ENCODE results near the gene FXR2.
"Not testable (repeated sequence)": the region's sequence is repeated elsewhere in the genome, so short reads cannot be mapped to it uniquely, and the experiment has no call there.

The FXR2 gene

DNA sequence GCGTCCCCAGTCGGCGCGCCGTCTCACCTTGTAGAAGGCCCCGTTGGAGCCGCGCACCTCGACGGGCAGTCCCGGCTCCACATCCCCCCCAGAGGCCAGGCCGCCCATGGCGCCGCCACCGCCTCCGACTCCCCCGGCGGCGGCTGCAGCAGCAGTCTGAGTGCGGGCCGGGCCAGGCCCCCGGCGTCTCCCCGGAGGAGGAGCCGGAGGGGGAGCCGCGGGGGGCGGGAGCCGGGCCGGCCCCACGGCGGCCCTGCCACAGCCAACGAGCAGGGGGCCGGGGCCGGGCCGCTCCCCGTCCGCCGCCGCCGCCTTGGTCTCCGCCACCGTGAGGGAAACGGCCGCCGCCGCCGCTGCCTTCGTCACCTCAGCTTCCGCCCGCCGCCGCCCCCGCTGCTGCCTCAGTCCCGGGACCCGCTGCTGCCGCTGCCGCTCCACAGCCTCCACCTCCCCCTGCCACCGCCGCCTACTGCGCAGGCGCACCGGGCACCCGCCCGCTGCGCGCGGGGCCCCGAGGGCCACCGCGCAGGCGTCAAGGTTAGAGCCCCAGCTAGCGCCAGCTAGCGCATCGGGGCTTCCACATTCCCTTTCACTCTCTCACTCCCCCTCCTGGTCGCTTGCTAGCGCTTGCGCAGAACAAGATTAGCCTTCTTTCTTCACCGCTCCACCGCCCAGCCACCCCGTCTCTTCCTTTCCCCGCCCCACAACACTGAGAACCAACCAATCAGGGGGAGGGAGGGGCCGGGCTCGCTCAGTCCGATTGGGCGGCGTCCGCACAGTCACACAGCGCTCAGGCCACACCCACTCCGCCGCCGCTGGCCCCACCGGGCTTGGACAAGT lies at the start of gene FXR2:
TSS of gene FXR2 (minus strand) at position 473 of the 840 bp plus-strand sequence. CDS start at position 108, 365 bp downstream.
- Mint-ChIP-seq H3K9me3 (no peaks in the 10 kb centered on the region), H3K36me3 (peaks cover 33% of the 10 kb centered on the region), H3K4me3 (peak within 1 kb of the TSS; percentile 83), H3K4me1 (peaks cover 37% of the 10 kb centered on the region), H3K27ac (peak within 1 kb of the TSS; percentile 90)
- ATAC-seq (peak; percentile 95), DNase-seq (ENCODE audit: low spot score in 2 of 2) (peak; percentile 97 to 99)

DNA sequence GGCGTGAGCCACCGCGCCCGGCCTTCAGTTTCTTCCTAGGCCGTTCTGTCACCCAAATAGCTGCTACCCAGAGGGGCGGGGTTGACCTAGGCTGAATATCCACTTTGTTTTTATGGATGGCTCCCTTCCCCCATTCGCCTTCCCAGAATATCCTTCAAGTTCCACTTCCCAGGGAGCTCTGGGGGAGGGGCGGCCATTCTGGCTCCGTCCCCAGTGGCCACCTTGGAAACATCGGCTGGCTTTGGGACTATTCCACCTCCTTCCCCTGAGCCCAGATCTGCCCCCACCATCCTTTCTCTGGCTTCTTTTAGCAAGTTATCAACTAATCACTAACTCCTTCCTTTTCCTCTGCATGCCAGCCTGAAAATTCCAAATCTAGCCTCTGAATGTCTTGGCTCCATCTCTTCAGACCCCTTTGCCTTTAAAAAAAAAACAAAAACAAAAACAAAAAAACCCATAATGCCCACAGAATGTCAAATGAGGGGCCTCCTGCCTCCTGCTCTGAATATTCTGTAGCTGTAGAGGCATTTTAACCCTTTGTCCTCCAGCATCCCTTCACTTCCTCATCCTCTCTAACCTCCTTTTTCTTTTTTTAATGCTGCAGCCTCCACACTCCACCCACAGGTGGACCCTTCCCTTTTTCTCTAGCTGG lies 42.4 kb upstream of the FXR2 start:
- Mint-ChIP-seq H3K9me3 (no peaks in the 10 kb centered on the region), H3K4me3 (no peak overlapping the region), H3K27ac (no peak overlapping the region), H3K4me1 (no peaks in the 10 kb centered on the region), H3K36me3 (no peaks in the 10 kb centered on the region)
- DNase-seq (ENCODE audit: low spot score in 2 of 2) (no peak), ATAC-seq (no peak)

DNA sequence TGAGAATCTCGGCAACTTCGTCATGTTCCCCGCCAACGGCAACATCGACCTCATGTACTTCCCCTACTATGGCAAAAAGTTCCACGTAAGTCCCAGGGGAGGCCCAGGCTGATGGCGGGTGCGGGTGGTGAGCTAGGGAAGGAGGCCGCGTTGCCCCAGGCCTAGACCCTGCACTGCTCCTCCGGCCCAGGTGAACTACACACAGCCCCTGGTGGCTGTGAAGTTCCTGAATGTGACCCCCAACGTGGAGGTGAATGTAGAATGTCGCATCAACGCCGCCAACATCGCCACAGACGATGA lies 40.8 kb upstream of the FXR2 start:
- H3K4me3 Mint-ChIP-seq: no peak overlapping the region
- ATAC-seq (no peak), DNase-seq (ENCODE audit: low spot score in 2 of 2) (no peak)
- no peaks in the 10 kb centered on the region for H3K36me3 Mint-ChIP-seq
- no peaks in the 10 kb centered on the region for H3K9me3 Mint-ChIP-seq
- H3K27ac Mint-ChIP-seq: no peak overlapping the region
- peaks cover 9% of the 10 kb centered on the region for H3K4me1 Mint-ChIP-seq

DNA sequence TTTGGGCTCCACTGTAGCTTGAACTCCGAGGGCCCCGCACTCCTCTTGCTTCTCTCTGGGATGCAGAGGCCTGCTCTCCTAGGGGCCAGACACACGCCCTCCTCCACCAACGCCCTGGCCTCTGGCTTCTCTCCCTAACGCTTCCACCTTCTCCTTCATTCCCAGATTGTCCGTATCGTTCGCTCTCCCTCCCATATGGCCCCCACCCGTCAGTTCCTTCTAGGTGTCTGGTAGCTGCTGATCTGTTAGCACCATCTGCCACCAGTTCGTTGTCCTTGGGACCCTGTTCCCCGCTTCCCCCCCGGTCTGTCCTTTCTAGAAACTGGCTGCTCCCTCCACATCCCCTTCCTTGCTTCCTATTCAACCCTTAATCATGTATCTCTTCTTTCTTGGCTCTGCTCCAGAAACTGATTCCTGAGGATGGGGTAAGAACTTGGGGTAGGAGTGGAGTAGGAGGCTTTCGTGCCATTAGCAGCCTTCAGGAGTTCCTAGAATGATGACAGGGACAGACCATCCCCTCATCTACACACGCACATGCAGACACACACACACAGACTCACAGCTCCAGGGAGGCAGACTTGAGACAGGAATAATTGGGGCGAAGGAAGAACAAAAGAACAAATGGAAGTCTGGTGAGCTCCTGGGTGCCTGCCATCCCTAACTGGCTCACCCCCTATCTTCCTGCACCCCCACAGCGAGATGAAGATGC lies 40.3 kb upstream of the FXR2 start:
- Mint-ChIP-seq H3K9me3 (no peaks in the 10 kb centered on the region), H3K27ac (no peak overlapping the region), H3K4me1 (peaks cover 14% of the 10 kb centered on the region), H3K36me3 (no peaks in the 10 kb centered on the region), H3K4me3 (no peak overlapping the region)
- ATAC-seq (no peak), DNase-seq (ENCODE audit: low spot score in 2 of 2) (no peak)

DNA sequence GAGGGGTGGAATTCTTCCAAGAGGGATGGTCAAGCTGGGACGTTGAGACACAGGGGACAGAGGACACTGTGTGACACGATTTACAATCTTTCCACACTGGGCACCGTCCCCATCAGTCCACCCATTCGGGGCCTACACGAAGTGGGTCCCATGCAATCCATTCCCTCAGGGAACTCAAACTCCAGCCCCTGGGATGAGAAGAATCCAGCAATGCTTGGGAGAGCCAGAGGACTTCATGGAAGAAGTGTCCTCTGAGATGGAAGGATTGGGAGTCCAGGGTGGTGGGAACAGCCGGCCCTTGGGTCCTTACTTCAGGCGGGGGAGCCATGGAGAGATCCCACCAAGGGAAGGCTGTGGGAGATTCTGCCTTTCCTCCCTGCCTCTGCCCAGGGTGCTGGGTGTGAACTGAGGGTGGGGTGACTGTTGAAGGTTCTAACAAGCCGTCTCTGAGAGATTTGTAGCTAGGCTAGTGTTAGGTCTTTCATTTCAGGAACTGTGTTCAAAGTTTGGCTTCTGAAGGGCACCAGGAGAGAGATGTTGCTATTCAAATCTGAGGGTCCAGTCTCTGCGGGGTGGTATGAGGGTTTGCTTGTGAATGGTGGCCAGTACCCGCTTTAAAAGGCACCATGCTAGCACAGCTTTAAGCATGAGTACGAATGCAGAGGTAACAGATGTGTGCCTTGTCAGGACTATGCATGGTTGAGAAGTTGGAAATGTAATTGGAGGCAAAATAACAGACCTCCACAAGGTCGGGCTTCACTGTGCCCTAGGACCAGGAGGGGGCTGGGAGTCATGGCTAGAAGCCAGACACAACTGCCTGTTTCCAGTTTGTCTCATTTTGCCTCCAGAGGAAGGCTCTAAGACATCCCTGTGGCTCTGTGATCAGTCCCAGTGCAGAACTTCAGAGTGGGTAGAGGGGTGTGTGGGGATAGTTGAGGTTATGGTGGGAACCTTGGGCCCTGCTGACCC lies 38.0 kb upstream of the FXR2 start:
- Mint-ChIP-seq H3K4me3 (peak overlapping the region; percentile 75), H3K4me1 (peaks cover 18% of the 10 kb centered on the region)

DNA sequence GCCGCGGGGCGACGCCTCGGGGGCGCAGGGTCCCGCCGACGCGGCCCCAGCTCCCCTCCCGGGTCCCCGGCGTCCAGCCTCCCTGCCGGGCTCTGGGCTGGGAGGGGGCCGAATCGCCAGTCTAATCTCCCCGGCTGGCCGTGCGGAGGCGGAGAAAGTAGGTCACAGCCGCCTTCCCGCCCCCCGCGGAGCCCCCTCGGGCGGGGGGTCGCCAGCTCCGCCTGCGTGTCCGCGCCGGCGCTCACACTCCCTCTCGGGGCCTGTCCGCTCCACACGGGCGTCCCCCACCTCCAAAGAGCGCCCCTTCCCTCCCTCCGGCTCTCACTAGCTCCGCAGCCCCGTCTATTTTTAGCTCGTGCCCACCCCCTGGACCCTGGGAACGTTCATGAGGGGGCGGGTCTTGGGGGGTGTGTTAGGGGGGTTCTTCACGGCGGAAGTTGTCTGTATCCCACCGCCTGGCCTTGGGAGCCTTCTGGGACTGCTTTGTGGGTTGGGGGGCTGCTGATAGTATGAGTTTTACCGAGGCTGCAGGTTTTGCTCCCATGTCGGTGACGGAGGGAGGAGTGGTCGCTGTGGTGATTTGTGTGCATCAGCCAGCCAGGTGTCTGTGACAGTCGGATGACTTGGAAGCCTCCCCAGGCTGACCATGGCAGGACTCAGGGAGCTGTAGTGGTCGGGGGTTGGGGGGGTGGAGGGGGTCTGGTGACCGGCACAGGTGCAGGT lies 37.1 kb upstream of the FXR2 start:
- Mint-ChIP-seq H3K27ac (no peak overlapping the region), H3K4me3 (peak overlapping the region; percentile 75), H3K36me3 (no peaks in the 10 kb centered on the region)

More for the DNA sequence above, 38.0 kb upstream of the FXR2 start:
- Mint-ChIP-seq H3K36me3 (no peaks in the 10 kb centered on the region), H3K27ac (no peak overlapping the region), H3K9me3 (no peaks in the 10 kb centered on the region)
- DNase-seq (ENCODE audit: low spot score in 2 of 2) (no peak), ATAC-seq (no peak)

DNA sequence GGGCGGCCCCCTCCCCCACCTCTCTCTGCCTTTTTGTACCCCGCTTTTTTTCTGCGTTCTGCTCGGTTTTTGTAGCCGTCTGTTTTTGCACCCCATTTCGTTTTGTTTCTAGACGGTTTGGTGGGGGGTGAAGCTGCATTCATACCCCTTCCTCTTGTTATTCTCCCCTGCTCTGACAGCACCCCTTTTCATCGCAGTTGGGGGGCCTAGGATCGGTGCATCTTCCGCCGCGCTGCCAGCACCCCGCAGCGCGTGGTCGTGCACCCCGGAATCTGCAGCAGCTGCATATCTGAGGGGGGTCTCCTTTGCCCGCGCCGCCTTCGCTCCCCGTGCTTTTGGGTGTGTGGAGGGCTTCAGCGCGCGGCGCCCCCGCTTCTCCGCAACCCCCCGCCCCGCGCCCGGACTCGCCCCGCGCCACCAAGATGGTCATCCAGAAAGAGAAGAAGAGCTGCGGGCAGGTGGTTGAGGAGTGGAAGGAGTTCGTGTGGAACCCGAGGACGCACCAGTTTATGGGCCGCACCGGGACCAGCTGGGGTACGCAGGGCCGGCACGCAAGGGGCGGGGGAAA lies 36.5 kb upstream of the FXR2 start:
- Mint-ChIP-seq H3K4me3 (peak overlapping the region; percentile 75), H3K27ac (no peak overlapping the region), H3K9me3 (no peaks in the 10 kb centered on the region), H3K4me1 (peaks cover 18% of the 10 kb centered on the region), H3K36me3 (no peaks in the 10 kb centered on the region)
- DNase-seq (ENCODE audit: low spot score in 2 of 2) (no peak), ATAC-seq (no peak)

More for the DNA sequence above, 37.1 kb upstream of the FXR2 start:
- ATAC-seq: no peak
- no peak for DNase-seq (ENCODE audit: low spot score in 2 of 2)
- Mint-ChIP-seq H3K4me1 (peaks cover 18% of the 10 kb centered on the region), H3K9me3 (no peaks in the 10 kb centered on the region)

DNA sequence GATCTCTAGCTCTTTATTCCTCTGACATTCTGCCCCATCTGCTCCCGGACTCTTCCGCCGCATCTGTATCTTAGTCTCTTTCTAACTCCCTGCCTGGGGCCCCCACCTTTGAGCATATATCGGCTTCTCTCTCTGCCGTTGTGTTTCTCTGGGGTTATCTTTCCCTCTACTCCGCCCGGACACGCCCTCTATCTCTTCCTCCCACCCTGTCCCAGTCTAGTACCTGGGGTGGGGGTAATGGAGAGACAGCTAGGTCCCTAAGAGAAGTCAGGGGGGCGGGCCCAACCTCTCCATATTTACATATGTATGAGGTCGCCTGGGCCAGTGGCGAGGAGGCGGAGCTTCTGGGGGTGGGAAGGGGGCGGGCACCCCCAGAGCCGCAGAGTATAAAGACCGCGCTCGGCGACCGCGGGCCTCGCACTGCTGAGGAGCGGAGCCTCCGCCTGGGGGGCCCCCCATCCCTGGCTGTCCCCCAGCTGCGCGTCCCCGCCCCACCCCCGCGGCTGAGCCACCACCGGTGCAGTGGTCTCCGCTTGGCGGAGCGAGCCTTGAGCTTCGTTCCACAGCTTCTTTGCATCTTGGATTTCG lies 35.9 kb upstream of the FXR2 start, which contains the start of gene ATP1B2:
TSS of gene ATP1B2 (plus strand) at position 418 of the 588 bp plus-strand sequence. CDS start 593 bp downstream, outside the sequence.
- peaks cover 18% of the 10 kb centered on the region for H3K4me1 Mint-ChIP-seq
- H3K9me3 Mint-ChIP-seq: no peaks in the 10 kb centered on the region
- ATAC-seq (peak; percentile 86), DNase-seq (ENCODE audit: low spot score in 2 of 2) (peak; percentile 42 to 76)
- no peaks in the 10 kb centered on the region for H3K36me3 Mint-ChIP-seq
- peak within 1 kb of the TSS; percentile 10 for H3K27ac Mint-ChIP-seq
- peak within 1 kb of the TSS; percentile 75 for H3K4me3 Mint-ChIP-seq

DNA sequence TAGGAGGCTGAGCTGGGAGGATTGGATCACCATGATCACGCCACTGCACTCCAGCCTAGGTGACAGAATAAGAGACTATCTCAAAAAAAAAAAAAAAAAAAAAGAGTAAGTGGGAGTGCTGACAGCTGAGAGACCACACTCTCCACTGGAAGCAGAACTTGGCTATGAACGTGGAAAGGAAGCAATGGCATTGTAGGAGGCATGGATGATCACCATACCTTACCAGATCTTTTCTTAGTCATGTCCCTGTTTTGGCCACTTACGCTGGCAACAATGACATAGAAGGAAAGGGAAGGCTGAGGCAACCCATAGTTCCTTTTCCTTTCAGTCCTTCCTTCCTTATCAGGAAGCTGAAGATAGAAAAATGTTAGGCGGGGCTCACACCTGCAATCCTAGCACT lies 32.3 kb upstream of the FXR2 start:
- Mint-ChIP-seq H3K4me3 (no peak overlapping the region), H3K9me3 (no peaks in the 10 kb centered on the region), H3K4me1 (peaks cover 24% of the 10 kb centered on the region), H3K36me3 (no peaks in the 10 kb centered on the region), H3K27ac (no peak overlapping the region)
- ATAC-seq (no peak), DNase-seq (ENCODE audit: low spot score in 2 of 2) (no peak)

DNA sequence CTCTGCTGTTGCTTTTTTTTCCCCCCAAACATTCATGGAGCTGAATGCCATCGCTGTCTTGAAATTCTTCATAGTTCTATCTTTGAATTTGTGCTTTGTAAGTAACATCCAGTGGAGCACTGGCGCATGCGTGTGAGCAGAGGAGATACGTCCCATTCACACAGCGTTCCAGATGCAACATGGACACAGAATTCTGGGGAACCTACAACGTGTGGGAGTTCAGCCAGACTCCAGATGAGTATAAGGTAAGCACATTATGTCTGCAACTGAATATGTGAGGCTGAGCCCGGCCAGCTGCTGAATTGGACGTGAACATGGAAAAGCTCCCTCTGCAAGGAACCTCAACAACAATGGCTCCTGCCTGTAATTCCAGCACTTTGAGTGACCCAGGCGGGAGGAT lies 31.8 kb upstream of the FXR2 start:
- ATAC-seq: no peak
- no peaks in the 10 kb centered on the region for H3K36me3 Mint-ChIP-seq
- H3K27ac Mint-ChIP-seq: no peak overlapping the region
- peaks cover 24% of the 10 kb centered on the region for H3K4me1 Mint-ChIP-seq
- DNase-seq (ENCODE audit: low spot score in 2 of 2): no peak
- no peaks in the 10 kb centered on the region for H3K9me3 Mint-ChIP-seq
- H3K4me3 Mint-ChIP-seq: no peak overlapping the region

DNA sequence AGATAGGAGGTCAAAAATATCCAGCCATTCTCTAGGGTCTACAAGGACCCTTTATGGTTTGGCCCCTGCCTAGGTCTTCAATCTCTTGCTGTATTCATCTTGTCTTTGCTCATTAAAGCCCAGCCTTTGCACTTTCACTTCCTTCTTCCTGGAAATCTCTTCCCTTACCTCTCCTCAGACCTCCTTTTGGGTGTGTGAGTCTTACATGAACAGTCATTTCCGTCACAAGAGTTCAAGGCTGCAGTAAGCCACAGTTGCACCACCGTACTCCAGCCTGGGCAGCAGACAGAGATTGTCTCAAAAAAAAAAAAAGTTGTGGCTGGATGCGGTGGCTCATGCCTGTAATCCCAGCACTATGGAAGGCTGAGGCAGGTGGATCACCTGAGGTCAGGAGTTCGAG lies 30.1 kb upstream of the FXR2 start:
- no peaks in the 10 kb centered on the region for H3K36me3 Mint-ChIP-seq
- peak; percentile 58 for ATAC-seq
- DNase-seq (ENCODE audit: low spot score in 2 of 2): no peak
- no peaks in the 10 kb centered on the region for H3K9me3 Mint-ChIP-seq
- H3K4me1 Mint-ChIP-seq: peaks cover 8% of the 10 kb centered on the region
- no peak overlapping the region for H3K27ac Mint-ChIP-seq
- no peak overlapping the region for H3K4me3 Mint-ChIP-seq

DNA sequence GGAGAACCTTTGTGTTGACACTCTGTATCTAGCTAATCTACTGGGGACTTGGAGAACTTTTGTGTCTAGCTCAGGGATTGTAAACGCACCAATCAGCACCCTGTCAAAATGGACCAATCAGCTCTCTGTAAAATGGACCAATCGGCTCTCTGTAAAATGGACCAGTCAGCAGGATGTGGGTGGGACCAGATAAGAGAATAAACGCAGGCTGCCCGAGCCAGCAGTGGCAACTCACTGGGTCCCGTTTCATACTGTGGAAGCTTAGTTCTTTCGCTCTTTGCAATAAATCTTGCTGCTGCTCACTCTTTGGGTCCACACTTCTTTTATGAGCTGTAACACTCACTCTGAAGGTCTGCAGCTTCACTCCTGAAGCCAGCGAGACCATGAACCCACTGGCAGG lies 26.9 kb upstream of the FXR2 start:
- H3K4me3 Mint-ChIP-seq; ATAC-seq; H3K9me3 Mint-ChIP-seq; DNase-seq (ENCODE audit: low spot score in 2 of 2); H3K36me3 Mint-ChIP-seq; H3K4me1 Mint-ChIP-seq; H3K27ac Mint-ChIP-seq: not testable (repeated sequence)

DNA sequence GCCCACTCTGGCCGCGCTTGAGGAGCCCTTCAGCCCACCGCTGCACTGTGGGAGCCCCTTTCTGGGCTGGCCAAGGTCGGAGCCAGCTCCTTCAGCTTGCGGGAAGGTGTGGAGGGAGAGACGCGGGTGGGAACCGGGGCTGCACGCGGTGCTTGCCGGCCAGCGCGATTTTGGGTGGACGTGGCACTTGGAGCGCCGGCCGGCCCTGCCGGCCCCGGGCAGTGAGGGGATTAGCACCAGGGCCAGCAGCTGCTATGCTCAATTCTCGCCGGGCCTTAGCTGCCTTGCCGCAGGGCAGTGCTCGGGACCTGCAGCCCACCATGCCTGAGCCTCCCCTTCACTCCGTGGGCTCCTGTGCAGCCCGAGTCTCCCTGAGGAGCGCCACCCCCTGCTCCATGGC lies 26.1 kb upstream of the FXR2 start:
- peaks cover 6% of the 10 kb centered on the region for H3K4me1 Mint-ChIP-seq
- no peak overlapping the region for H3K27ac Mint-ChIP-seq
- H3K4me3 Mint-ChIP-seq: no peak overlapping the region
- ATAC-seq (no peak), DNase-seq (ENCODE audit: low spot score in 2 of 2) (no peak)
- H3K9me3 Mint-ChIP-seq: no peaks in the 10 kb centered on the region
- no peaks in the 10 kb centered on the region for H3K36me3 Mint-ChIP-seq

DNA sequence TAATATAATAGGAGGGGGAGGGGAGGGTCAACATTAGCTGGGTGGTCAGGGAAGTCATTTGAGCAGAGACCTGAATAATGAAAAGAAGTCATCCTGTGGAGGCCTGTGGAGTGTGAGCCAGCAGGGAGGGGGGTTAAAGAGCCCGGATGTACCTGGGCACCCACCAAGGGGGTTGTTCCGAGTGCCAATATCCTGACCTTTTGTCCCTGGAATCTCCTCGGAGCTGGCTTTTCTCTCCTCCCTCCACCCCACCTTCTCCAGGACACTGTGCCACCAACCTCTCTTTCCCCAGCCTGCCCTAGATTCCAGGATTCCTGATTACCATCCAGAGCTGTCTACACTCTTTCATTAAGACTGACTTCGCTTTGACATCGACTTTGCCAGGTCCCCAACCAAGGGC lies 21.5 kb upstream of the FXR2 start:
- Mint-ChIP-seq H3K27ac (peak overlapping the region; percentile 24), H3K36me3 (no peaks in the 10 kb centered on the region), H3K4me1 (no peaks in the 10 kb centered on the region), H3K9me3 (no peaks in the 10 kb centered on the region), H3K4me3 (no peak overlapping the region)
- ATAC-seq (no peak), DNase-seq (ENCODE audit: low spot score in 2 of 2) (no peak)
